Measurements from ENCODE around the gene UPK3A. TPM values are rescaled to one million over a fixed set of nuclear protein-coding genes. Genes with fewer than 3 reads are reported as not detected.

Gene UPK3A
- total RNA-seq, 2 donors from 2014 or later: 12.6 to 103 TPM

- H3K36me3 ChIP-seq: no peaks in the 10 kb centered on the region
- intact Hi-C loops (cut with DNase I): no loop called here
- DNase-seq (ENCODE audit: low spot score): no peak
- H3K9me3 ChIP-seq: no peaks in the 10 kb centered on the region
- TF ChIP-seq POLR2A (IDR thresholded peaks at IDR 0.05) (no peak), POLR2AphosphoS5 (IDR thresholded peaks at IDR 0.05) (no peak), CTCF (IDR thresholded peaks at IDR 0.05) (no peak)
- no peaks in the 10 kb centered on the region for H3K27me3 ChIP-seq (replicated peaks; ENCODE audit: insufficient read depth)
- 92% methylated on average over 9 of the region's 9 CpGs for WGBS
- H3K4me3 ChIP-seq: no peak overlapping the region
- no peak overlapping the region for H3K27ac ChIP-seq
- no peaks in the 10 kb centered on the region for H3K4me1 ChIP-seq (replicated peaks)
Measured at GRCh38 chr22:45306139-45306538, 21.4 kb downstream of the UPK3A start.

- intact Hi-C loops (cut with DNase I): loop anchor here (2.0 kb wide), 1 partner anchor 40 kb away; no protein-coding TSS in a partner anchor
Measured at GRCh38 chr22:45308391-45308956, 23.7 kb downstream of the UPK3A start.

GRCh38 chr22:45308957-45309421 lies 24.2 kb downstream of the UPK3A start:
- H3K4me1 ChIP-seq (replicated peaks): peaks cover 3% of the 10 kb centered on the region
- H3K9me3 ChIP-seq: no peaks in the 10 kb centered on the region
- intact Hi-C loops (cut with DNase I): loop anchor here (2.0 kb wide), 1 partner anchor 40 kb away; no protein-coding TSS in a partner anchor
- no peak for TF ChIP-seq CTCF (IDR thresholded peaks at IDR 0.05)
- TF ChIP-seq POLR2A (IDR thresholded peaks at IDR 0.05): no peak
- TF ChIP-seq POLR2AphosphoS5 (IDR thresholded peaks at IDR 0.05): no peak
- DNase-seq (ENCODE audit: low spot score): no peak
- H3K4me3 ChIP-seq: peak overlapping the region; percentile 95 to 96
- WGBS: 44% methylated on average over 25 of the region's 25 CpGs
- H3K27ac ChIP-seq: peak overlapping the region; percentile 87 to 96
- no peaks in the 10 kb centered on the region for H3K36me3 ChIP-seq
- H3K27me3 ChIP-seq (replicated peaks; ENCODE audit: insufficient read depth): no peaks in the 10 kb centered on the region

More at GRCh38 chr22:45308391-45308956, 23.7 kb downstream of the UPK3A start:
- no peaks in the 10 kb centered on the region for H3K9me3 ChIP-seq
- WGBS: 69% methylated on average over 6 of the region's 6 CpGs
- TF ChIP-seq POLR2A (IDR thresholded peaks at IDR 0.05) (no peak), CTCF (IDR thresholded peaks at IDR 0.05) (no peak), POLR2AphosphoS5 (IDR thresholded peaks at IDR 0.05) (no peak)
- no peaks in the 10 kb centered on the region for H3K36me3 ChIP-seq
- H3K4me3 ChIP-seq: no peak overlapping the region
- H3K27ac ChIP-seq: peak overlapping the region; percentile 87 to 96
- no peaks in the 10 kb centered on the region for H3K27me3 ChIP-seq (replicated peaks; ENCODE audit: insufficient read depth)
- H3K4me1 ChIP-seq (replicated peaks): peaks cover 2% of the 10 kb centered on the region
- no peak for DNase-seq (ENCODE audit: low spot score)

GRCh38 chr22:45309422-45310227 lies 24.9 kb downstream of the UPK3A start, which contains the start of gene FAM118A:
TSS of gene FAM118A (plus strand) at chr22:45309934. CDS start at chr22:45322380, 12,446 bp downstream.
- peak; percentile 89 for TF ChIP-seq POLR2A (IDR thresholded peaks at IDR 0.05)
- TF ChIP-seq POLR2AphosphoS5 (IDR thresholded peaks at IDR 0.05): peak; percentile 92
- peak in 3 of 4 experiments; percentile 24 to 43 (median 42) for TF ChIP-seq CTCF (IDR thresholded peaks at IDR 0.05)
- intact Hi-C loops (cut with DNase I): loop anchor here (2.0 kb wide), 1 partner anchor 41 kb away; no protein-coding TSS in a partner anchor
- H3K9me3 ChIP-seq: no peaks in the 10 kb centered on the region
- peaks cover 7% of the 10 kb centered on the region for H3K4me1 ChIP-seq (replicated peaks)
- no peaks in the 10 kb centered on the region for H3K36me3 ChIP-seq
- peak within 1 kb of the TSS; percentile 95 to 96 for H3K4me3 ChIP-seq
- WGBS: under 1% methylated on average over 67 of the region's 95 CpGs
- no peaks in the 10 kb centered on the region for H3K27me3 ChIP-seq (replicated peaks; ENCODE audit: insufficient read depth)
- peak; percentile 94 for DNase-seq (ENCODE audit: low spot score)
- peak within 1 kb of the TSS; percentile 87 to 96 for H3K27ac ChIP-seq
